ENCODE results near the gene MED12L.

DNA sequence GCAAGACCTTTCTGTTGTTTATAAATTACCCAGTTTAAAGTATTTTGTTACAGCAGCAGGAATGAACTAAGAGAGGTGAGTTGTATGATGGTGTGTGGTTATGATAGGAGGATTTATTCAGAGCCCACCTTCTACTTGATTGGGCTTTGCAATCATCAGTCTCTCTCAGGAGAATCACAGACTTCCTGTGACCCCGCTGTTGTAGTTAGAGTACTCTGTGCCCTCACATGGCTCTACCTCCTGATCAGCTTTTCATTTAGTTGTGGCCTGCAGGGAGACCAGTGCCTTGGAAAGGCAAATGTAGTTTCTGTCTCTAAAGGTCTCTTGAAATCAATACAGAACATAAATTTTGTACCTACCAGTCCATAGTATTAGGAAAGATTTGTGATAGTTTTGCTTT, 200.5 kb downstream of the MED12L start:
- TF ChIP-seq GATA3 (IDR thresholded peaks at IDR 0.05; ENCODE audit: low read depth, low read length) (no peak), GATA2 (IDR thresholded peaks at IDR 0.05; ENCODE audit: low read depth, low read length) (no peak)
